ENCODE results near the gene COX6B1. TPM values are rescaled to one million over a fixed set of nuclear protein-coding genes. Genes with fewer than 3 reads are reported as not detected.
"Not testable (repeated sequence)": the region's sequence is repeated elsewhere in the genome, so short reads cannot be mapped to it uniquely, and the experiment has no call there.

COX6B1 gene
- 301 TPM for total RNA-seq

GRCh38 chr19:35648017-35648961 is at the start of gene COX6B1:
TSS of gene COX6B1 (plus strand) at chr19:35648323. CDS start at chr19:35651244, 2,921 bp downstream.
- DNase-seq (ENCODE audit: low spot score in 2 of 2): peak; percentile 85 to 98
- Histone ChIP-seq H3K9me3 (no peaks in the 10 kb centered on the region), H3K4me1 (peaks cover 0 to 25% of the 10 kb centered on the region in 2 donors), H3K4me3 (peak within 1 kb of the TSS; percentile 77 to 88), H3K36me3 (peaks cover 16 to 22% of the 10 kb centered on the region in 2 donors), H3K27ac (peak within 1 kb of the TSS; percentile 76 to 83), H3K27me3 (no peaks in the 10 kb centered on the region)
- TF ChIP-seq CTCF (IDR thresholded peaks at IDR 0.05): no peak
- intact Hi-C loops (cut with DNase I): loop anchor here (1.0 to 10.0 kb wide), 7 partner anchors 20 to 973 kb away; partner anchors contain the start of genes ALKBH6, SCGB2B2, THAP8 and USF2

GRCh38 chr19:35601971-35602370 is 46.2 kb upstream of the COX6B1 start:
- Histone ChIP-seq H3K27ac (no peak overlapping the region), H3K9me3 (no peaks in the 10 kb centered on the region), H3K27me3 (no peaks in the 10 kb centered on the region), H3K4me3 (no peak overlapping the region), H3K36me3 (no peaks in the 10 kb centered on the region), H3K4me1 (no peaks in the 10 kb centered on the region)
- no peak for DNase-seq (ENCODE audit: low spot score in 2 of 2)
- no peak for TF ChIP-seq CTCF (IDR thresholded peaks at IDR 0.05)
- intact Hi-C loops (cut with DNase I): no loop called here

- DNase-seq (ENCODE audit: low spot score in 2 of 2); H3K4me3 ChIP-seq; H3K4me1 ChIP-seq; H3K27me3 ChIP-seq; H3K27ac ChIP-seq; H3K36me3 ChIP-seq; intact Hi-C loops (cut with DNase I); H3K9me3 ChIP-seq: not testable (repeated sequence)
These were observed 43.7 kb upstream of the COX6B1 start for GRCh38 chr19:35604436-35604835.

- intact Hi-C loops (cut with DNase I); H3K9me3 ChIP-seq; H3K27ac ChIP-seq; H3K36me3 ChIP-seq; H3K4me1 ChIP-seq; H3K27me3 ChIP-seq; DNase-seq (ENCODE audit: low spot score in 2 of 2); H3K4me3 ChIP-seq: not testable (repeated sequence)
These were observed 41.0 kb upstream of the COX6B1 start for GRCh38 chr19:35607170-35607569.

- Histone ChIP-seq H3K4me3 (no peak overlapping the region), H3K4me1 (peaks cover 0 to 4% of the 10 kb centered on the region in 2 donors), H3K27ac (no peak overlapping the region), H3K27me3 (no peaks in the 10 kb centered on the region), H3K9me3 (no peaks in the 10 kb centered on the region), H3K36me3 (no peaks in the 10 kb centered on the region)
- TF ChIP-seq CTCF (IDR thresholded peaks at IDR 0.05): no peak
- DNase-seq (ENCODE audit: low spot score in 2 of 2): no peak
- intact Hi-C loops (cut with DNase I): no loop called here
These were observed 40.5 kb upstream of the COX6B1 start for GRCh38 chr19:35607661-35608060.

GRCh38 chr19:35608251-35608650 is 39.9 kb upstream of the COX6B1 start:
- H3K27ac ChIP-seq: no peak overlapping the region
- H3K4me1 ChIP-seq: peaks cover 0 to 8% of the 10 kb centered on the region in 2 donors
- intact Hi-C loops (cut with DNase I): no loop called here
- no peak for TF ChIP-seq CTCF (IDR thresholded peaks at IDR 0.05)
- H3K4me3 ChIP-seq: no peak overlapping the region
- H3K27me3 ChIP-seq: no peaks in the 10 kb centered on the region
- no peak for DNase-seq (ENCODE audit: low spot score in 2 of 2)
- H3K36me3 ChIP-seq: no peaks in the 10 kb centered on the region
- no peaks in the 10 kb centered on the region for H3K9me3 ChIP-seq

Measured in ascending aorta (tissue), 2 donors.